Transverse colon (tissue), 4 donors: ENCODE results near the gene ZDHHC13. TPM values are rescaled to one million over a fixed set of nuclear protein-coding genes. Genes with fewer than 3 reads are reported as not detected.

Source experiments
- DNase-seq: peaks from one replicate; pipeline ENCODE4 v3.0.0-alpha.2; 2019
- H3K27ac ChIP-seq, 4 donors: fragments of 200-600 bp; sonication (generic); 2 replicates each; pipeline ENCODE4 v1.5.1; 2016 to 2018; ENCODE audit warnings: inconsistent platforms in 4 of 4
- H3K27me3 ChIP-seq: fragments of 200-600 bp; sonication (generic); 2 replicates; pipeline ENCODE4 v1.5.1; 2017; ENCODE audit warnings: inconsistent platforms
- H3K36me3 ChIP-seq, 4 donors: fragments of 200-600 bp; sonication (generic); 2 replicates each; pipeline ENCODE4 v1.5.1; 2017 to 2019; ENCODE audit warnings: inconsistent platforms in 4 of 4
- H3K4me1 ChIP-seq, 4 donors: fragments of 200-600 bp; sonication (generic); 2 replicates each; pipeline ENCODE4 v1.5.1; 2017 to 2020; ENCODE audit warnings: inconsistent platforms in 4 of 4
- H3K4me3 ChIP-seq, 4 donors: fragments of 200-600 bp; sonication (generic); 1 replicate in 1 of 4; 2 replicates in 3 of 4; pipeline versions ENCODE4 v1.5.1 to v1.6.1; 2017 to 2019; ENCODE audit warnings: inconsistent platforms in 4 of 4
- H3K9me3 ChIP-seq, 2 donors: fragments of 200-600 bp; sonication (generic); 2 replicates each; pipeline ENCODE4 v1.5.1; 2017 to 2019; ENCODE audit warnings: inconsistent platforms in 2 of 2
- EP300 ChIP-seq: sonication (generic); formaldehyde crosslinking; IDR thresholded peaks from one replicate; pipeline ENCODE4 v1.6.1; 2017; ENCODE audit warnings: antibody characterized with exemption, low read depth
- POLR2A ChIP-seq: fragments of 450-650 bp; IDR thresholded peaks from one replicate; pipeline ENCODE4 v1.6.1; 2016; ENCODE audit warnings: antibody characterized with exemption, mild to moderate bottlenecking, moderate library complexity
- POLR2AphosphoS5 ChIP-seq, 3 donors: sonication (generic); formaldehyde crosslinking; IDR thresholded peaks; one replicate each; pipeline ENCODE4 v1.6.1; 2016; ENCODE audit warnings: antibody characterized with exemption in 3 of 3
- WGBS, 2 donors: methylation state at CpG; one replicate each; pipeline ENCODE4 v1.1.5; 2018; ENCODE audit warnings: low coverage in 1 of 2; 5-methylcytosine and 5-hydroxymethylcytosine counted together
- in situ Hi-C, 4 donors: fragments of 200-750 bp; cut with MboI; loops; one replicate each; pipeline versions ENCODE4 v1.15.0 to v1.15.1; 2017; ENCODE audit warnings: low sequenced_read_pairs in 3 of 4, low pct_ligation_motif_present in 1 of 4, low pct_unique_long_range_greater_than_20kb in 1 of 4
- intact Hi-C: fragments of 100-400 bp; cut with DNase I; formaldehyde crosslinking; loops from one replicate; pipeline ENCODE4 v1.15.1; 2023; ENCODE audit warnings: low total_unique reads
- total RNA-seq, 4 donors: library from RNA; depleted of rRNA; stranded (reverse); fragments of >200 nt; gene quantifications; one replicate each; pipeline ENCODE4 v1.1.0, GENCODE V29; 2016
- TF ChIP-seq, protein P1 (sequence below), 5 experiments: fragments of 200-600 bp in 3 of 5; fragments of 450-650 bp in 2 of 5; sonication (generic) in 3 of 5; IDR thresholded peaks; 1 replicate in 2 of 5; 2 replicates in 3 of 5; pipeline ENCODE4 v1.5.1; 2016 to 2017; ENCODE audit warnings: antibody characterized with exemption in 5 of 5, inconsistent platforms in 3 of 5, mild to moderate bottlenecking in 2 of 5, moderate library complexity in 1 of 5

ZDHHC13 gene
- total RNA-seq, 4 donors from 2014 or later = 16.1 to 33.3 (median 28.3) TPM

DNA sequence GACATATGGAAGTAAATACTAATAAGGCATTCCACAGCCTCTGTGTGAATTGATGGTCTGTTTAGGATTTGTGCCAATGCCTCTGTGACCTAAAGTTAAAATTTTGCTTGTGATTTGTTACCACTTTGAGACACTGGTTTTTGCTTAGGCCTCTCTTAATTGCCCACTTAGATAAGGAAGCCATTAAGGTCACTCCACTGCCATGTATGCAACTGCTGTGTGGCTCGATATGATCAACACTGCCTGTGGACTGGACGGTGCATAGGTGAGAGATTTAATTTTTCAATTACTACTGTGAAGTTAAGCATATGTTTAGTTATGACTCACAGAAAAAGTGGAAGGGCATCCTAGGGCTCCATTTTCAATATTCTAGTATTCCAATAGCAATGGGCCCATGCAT is 47.9 kb downstream of the ZDHHC13 start:
- H3K27me3 ChIP-seq = no peaks in the 10 kb centered on the region
- no peak for DNase-seq
- H3K4me3 ChIP-seq = no peak overlapping the region
- intact Hi-C loops (no loop called here), in situ Hi-C loops (no loop called here)
- H3K4me1 ChIP-seq = no peaks in the 10 kb centered on the region
- TF ChIP-seq POLR2AphosphoS5 (IDR thresholded peaks at IDR 0.05) (no peak), EP300 (no peak), POLR2A (no peak)
- TF ChIP-seq, protein P1, sequence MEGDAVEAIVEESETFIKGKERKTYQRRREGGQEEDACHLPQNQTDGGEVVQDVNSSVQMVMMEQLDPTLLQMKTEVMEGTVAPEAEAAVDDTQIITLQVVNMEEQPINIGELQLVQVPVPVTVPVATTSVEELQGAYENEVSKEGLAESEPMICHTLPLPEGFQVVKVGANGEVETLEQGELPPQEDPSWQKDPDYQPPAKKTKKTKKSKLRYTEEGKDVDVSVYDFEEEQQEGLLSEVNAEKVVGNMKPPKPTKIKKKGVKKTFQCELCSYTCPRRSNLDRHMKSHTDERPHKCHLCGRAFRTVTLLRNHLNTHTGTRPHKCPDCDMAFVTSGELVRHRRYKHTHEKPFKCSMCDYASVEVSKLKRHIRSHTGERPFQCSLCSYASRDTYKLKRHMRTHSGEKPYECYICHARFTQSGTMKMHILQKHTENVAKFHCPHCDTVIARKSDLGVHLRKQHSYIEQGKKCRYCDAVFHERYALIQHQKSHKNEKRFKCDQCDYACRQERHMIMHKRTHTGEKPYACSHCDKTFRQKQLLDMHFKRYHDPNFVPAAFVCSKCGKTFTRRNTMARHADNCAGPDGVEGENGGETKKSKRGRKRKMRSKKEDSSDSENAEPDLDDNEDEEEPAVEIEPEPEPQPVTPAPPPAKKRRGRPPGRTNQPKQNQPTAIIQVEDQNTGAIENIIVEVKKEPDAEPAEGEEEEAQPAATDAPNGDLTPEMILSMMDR (IDR thresholded peaks at IDR 0.05) = no peak
- 100% methylated on average over 1 to 2 of the region's 2 CpGs for WGBS, 2 donors
- no peak overlapping the region for H3K27ac ChIP-seq
- H3K36me3 ChIP-seq = peaks cover 0 to 26% (median 11%) of the 10 kb centered on the region in 4 donors
- H3K9me3 ChIP-seq = no peaks in the 10 kb centered on the region

DNA sequence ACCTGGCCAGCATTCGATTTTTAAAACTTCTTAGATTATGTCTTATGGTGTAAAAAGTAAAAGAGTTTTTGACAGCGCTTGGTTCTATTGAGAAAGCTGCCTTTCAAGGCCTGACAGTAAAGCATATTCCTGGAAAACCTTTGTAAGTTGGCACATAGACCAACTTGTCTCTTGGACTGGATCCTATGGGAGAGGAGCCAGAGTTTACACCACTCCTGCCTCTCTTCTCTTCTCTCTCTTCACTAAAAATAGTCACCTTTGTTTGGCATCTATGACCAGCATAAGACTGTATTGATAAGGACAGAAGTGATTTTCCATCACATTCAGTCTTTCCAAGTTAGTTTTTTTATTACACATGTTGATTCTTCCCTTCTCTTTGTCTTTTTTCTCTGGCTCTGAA is 51.1 kb downstream of the ZDHHC13 start:
- Histone ChIP-seq H3K27me3 (no peaks in the 10 kb centered on the region), H3K27ac (no peak overlapping the region), H3K4me3 (no peak overlapping the region), H3K36me3 (peaks cover 0 to 44% (median 16%) of the 10 kb centered on the region in 4 donors), H3K4me1 (no peaks in the 10 kb centered on the region), H3K9me3 (no peaks in the 10 kb centered on the region)
- DNase-seq = no peak
- TF ChIP-seq, protein P1 (IDR thresholded peaks at IDR 0.05) = no peak
- TF ChIP-seq POLR2A = no peak
- no peak for TF ChIP-seq POLR2AphosphoS5 (IDR thresholded peaks at IDR 0.05)
- no peak for TF ChIP-seq EP300
- in situ Hi-C loops (no loop called here), intact Hi-C loops (no loop called here)
- 91 to 95% methylated on average over 2 of the region's 2 CpGs for WGBS, 2 donors

DNA sequence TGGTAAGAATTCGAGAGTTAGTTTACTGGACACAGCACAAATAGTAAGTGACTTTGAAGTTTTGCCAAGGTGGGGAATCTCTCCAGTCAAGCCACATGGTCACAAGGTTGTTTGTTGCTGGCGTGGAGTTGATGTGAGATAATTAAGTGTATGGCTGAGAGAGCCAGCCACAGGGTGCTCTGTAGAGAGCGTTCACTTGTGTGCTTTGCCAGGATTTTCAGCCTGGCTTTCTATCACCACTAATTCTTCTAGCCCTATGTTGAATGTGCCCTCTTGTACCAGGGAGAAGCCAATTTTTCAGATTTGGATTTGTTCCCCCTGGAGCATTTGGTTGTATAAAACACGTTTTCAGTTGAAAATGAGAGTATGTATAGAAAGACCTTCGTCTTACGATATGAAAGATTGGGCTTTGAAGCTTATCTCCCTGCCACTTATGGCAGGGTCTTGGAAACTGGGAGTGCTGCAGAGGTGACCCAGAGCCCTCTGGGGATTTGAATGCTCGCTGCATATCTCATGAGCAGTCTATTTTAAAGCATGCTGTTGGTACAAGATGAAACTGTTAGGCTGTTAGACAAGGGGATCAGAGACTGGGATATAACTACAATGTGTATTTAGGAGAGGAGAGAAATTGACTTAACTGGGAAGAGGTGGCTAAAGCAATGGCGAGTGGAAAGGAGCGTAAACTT is 56.2 kb downstream of the ZDHHC13 start:
- 95% methylated on average over 4 to 9 of the region's 9 CpGs for WGBS, 2 donors
- intact Hi-C loops = no loop called here
- Histone ChIP-seq H3K9me3 (no peaks in the 10 kb centered on the region), H3K4me3 (no peak overlapping the region), H3K27me3 (no peaks in the 10 kb centered on the region), H3K36me3 (peaks cover 0 to 54% (median 9%) of the 10 kb centered on the region in 4 donors), H3K4me1 (no peaks in the 10 kb centered on the region), H3K27ac (no peak overlapping the region)
- no peak for TF ChIP-seq EP300
- TF ChIP-seq POLR2AphosphoS5 (IDR thresholded peaks at IDR 0.05) = no peak
- TF ChIP-seq, protein P1 (IDR thresholded peaks at IDR 0.05) = no peak
- no peak for TF ChIP-seq POLR2A
- no peak for DNase-seq
- in situ Hi-C loops = no loop called here

DNA sequence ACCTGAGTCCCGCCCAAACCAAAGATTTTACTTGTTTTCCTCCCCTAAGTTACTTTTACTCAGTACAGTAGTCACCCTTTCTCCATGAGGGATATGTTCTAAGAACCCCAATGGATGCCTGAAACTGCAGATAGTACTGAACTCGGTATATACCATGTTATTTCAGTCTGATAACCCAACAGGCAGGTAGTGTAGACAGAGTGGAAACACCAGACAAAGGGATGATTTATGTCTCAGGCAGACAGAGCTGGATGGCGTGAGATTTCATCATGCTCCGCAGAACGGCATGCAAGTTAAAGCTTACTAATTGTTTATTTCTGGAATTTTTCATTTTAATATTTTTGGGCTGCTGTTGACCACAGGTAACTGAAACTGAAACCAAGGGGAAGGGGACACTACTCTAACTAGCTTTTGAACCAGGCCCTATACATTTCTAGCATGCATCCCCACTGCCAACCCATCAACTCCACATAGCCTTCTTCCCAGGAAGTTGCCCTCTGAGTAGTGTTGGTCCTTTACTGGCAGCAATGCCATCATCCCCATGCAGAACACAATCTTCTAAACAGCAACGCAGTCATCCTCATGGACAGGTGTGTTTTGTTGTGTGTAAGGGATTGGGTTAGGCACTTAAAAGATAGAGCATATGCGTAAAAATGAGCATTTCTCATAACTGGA is 57.1 kb downstream of the ZDHHC13 start:
- Histone ChIP-seq H3K36me3 (peaks cover 0 to 54% (median 6%) of the 10 kb centered on the region in 4 donors), H3K4me3 (no peak overlapping the region), H3K27ac (no peak overlapping the region), H3K9me3 (no peaks in the 10 kb centered on the region), H3K4me1 (no peaks in the 10 kb centered on the region), H3K27me3 (no peaks in the 10 kb centered on the region)
- intact Hi-C loops (no loop called here), in situ Hi-C loops (no loop called here)
- no peak for DNase-seq
- 95% methylated on average over 5 to 7 of the region's 7 CpGs for WGBS, 2 donors
- TF ChIP-seq POLR2AphosphoS5 (IDR thresholded peaks at IDR 0.05) (no peak), POLR2A (no peak), EP300 (no peak)
- TF ChIP-seq, protein P1 (IDR thresholded peaks at IDR 0.05) = no peak
